GM12872 (cell line): ENCODE data around the gene ART4.
A peak's percentile ranks its signal among the peaks of the same experiment; 100 is the strongest.

Experiments
- CTCF ChIP-seq: IDR thresholded peaks from 3 replicates; pipeline ENCODE4 v1.5.1; 2011; ENCODE audit warnings: low read depth, mild to moderate bottlenecking, low read length, moderate library complexity; ENCODE audit not compliant: insufficient read depth

Gene ART4

GRCh38 chr12:14810953-14811483 is 32.3 kb downstream of the ART4 start:
- TF ChIP-seq CTCF = peak; percentile 22; the same call in 1 of the 3 replicates

GRCh38 chr12:14810167-14810952 is 33.0 kb downstream of the ART4 start:
- no peak for TF ChIP-seq CTCF

GRCh38 chr12:14803830-14804160 is 39.5 kb downstream of the ART4 start:
- no peak for TF ChIP-seq CTCF

DNA sequence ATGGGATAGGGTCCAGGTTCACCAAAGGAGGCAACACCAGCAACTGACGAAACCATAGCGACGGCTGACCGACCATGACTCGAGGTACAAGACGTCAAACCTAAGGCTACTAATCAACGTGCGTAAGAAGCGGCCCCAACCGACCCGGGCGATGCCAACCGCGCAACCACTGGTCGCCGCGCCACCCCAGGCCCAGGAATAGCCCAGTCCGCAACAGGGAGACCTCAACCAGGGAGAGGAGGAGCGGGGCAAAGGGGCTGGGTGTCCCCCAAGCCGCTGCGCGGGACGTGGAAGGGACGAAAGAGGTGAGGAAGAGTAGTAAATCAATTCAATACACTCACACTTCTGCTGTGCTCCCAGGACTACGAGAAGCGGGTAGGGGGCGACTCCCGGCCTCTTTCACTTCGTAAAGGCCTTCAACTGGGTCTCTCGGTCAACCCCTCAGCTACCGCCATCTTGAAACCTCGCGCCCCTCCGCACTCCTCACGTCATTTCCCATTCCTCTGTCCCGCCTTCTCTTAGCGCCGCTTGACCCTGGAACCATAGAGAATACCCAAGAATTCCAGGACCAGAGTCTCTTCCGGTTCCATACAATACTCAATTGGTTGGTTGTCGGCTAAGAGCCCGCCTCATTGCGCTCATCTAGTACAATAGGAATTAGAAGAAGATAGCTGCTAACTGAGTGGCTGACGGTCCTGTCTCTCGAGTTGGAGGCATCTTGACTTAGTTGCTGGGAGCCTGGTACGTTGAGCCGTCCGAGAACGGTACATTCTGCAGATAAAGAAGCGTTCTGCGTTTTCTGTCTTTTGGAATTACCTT is 40.1 kb downstream of the ART4 start, which contains the start of the genes C12orf60 and WBP11:
Gene C12orf60 (plus strand): TSS at position 660 of the 819 bp plus-strand sequence. CDS start 19,266 bp downstream, outside the sequence.
Gene WBP11 (minus strand): TSS at position 468 of the 819 bp plus-strand sequence. CDS start 2,095 bp downstream, outside the sequence.
- TF ChIP-seq CTCF = no peak

DNA sequence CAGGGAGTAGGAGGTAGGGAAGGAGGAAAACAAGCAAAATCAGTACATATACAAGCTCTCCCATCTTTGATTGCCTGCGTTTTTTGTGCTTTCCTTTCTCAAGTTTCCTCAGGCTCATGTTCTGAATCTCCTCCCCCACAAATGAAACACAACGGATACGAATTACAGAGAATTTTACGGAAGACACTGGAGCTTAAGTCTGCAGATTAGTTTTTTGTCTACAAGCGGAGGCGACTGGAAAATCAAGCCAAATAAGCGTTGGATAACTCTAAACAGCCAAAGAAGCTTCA is 40.7 kb downstream of the ART4 start:
- no peak for TF ChIP-seq CTCF

- TF ChIP-seq CTCF = no peak
Observed at GRCh38 chr12:14802247-14802646, 41.1 kb downstream of the ART4 start.

GRCh38 chr12:14795028-14795448 is 48.3 kb downstream of the ART4 start:
- no peak for TF ChIP-seq CTCF
